NB4 (cell line): Measurements from ENCODE around the gene RIIAD1.

ENCODE experiments used
- MYC ChIP-seq: IDR thresholded peaks from 2 replicates; pipeline ENCODE4 v1.6.1; 2011; ENCODE audit warnings: low read depth, low read length
- POLR2A ChIP-seq: IDR thresholded peaks from 2 replicates; pipeline ENCODE4 v1.6.1; 2011; ENCODE audit warnings: mild to moderate bottlenecking; ENCODE audit not compliant: insufficient read length; ENCODE audit errors: extremely low read depth
- TF ChIP-seq, protein P1 (sequence below): IDR thresholded peaks from one replicate; pipeline ENCODE4 v1.5.1; 2012; ENCODE audit warnings: low read depth, low read length
- TF ChIP-seq, protein P2 (sequence below): IDR thresholded peaks from 2 replicates; pipeline ENCODE4 v1.6.1; 2011; ENCODE audit warnings: low read depth, low read length

DNA sequence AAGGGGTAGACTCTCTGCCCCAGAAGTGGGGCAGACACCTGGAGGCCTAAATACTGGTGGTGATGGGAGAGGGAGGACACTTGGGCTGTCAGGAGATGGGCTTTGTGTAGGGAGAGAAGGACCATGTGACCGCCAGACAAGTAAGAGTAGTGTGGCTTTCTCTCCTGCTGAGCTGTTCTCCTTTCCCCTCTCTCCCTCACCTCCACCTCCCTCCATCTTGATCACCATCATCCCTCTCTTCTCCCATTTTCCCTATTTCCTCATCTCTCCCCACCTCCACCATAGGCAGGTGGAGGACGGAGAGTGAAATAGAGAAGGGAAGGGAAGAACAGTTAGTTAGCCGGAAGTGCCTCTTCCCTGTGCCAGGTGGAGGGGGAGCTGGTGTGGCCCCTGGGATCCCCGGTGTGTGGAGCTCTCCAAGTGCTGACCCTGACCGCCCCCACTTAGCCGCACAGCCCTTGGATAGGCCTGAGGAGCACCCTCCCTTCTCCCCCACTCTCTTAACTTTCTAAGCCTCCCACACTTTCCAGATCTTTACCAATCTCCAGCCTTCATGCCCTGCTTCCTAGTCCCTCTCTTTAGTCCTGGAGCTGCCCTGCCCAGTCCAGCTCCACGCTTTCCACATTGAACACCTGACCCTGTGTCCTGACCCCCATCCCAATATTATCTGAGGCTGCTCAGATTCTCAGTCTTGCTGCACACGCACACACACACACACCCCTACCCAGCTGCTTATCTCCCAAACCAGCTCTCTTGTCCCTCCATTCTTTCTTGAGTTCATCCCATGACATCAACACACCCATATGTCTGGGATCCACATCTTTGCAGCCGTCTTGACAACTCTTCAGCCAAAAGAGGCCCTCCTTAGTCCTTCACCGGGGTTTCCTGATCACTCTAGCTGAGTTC lies 6.2 kb upstream of the RIIAD1 start:
- TF ChIP-seq, protein P1, sequence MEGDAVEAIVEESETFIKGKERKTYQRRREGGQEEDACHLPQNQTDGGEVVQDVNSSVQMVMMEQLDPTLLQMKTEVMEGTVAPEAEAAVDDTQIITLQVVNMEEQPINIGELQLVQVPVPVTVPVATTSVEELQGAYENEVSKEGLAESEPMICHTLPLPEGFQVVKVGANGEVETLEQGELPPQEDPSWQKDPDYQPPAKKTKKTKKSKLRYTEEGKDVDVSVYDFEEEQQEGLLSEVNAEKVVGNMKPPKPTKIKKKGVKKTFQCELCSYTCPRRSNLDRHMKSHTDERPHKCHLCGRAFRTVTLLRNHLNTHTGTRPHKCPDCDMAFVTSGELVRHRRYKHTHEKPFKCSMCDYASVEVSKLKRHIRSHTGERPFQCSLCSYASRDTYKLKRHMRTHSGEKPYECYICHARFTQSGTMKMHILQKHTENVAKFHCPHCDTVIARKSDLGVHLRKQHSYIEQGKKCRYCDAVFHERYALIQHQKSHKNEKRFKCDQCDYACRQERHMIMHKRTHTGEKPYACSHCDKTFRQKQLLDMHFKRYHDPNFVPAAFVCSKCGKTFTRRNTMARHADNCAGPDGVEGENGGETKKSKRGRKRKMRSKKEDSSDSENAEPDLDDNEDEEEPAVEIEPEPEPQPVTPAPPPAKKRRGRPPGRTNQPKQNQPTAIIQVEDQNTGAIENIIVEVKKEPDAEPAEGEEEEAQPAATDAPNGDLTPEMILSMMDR: no peak
- TF ChIP-seq POLR2A (no peak), MYC (no peak)
- TF ChIP-seq, protein P2, sequence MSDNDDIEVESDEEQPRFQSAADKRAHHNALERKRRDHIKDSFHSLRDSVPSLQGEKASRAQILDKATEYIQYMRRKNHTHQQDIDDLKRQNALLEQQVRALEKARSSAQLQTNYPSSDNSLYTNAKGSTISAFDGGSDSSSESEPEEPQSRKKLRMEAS: no peak
